Endometrium (tissue), 2 donors: ENCODE results near the gene WASHC2C.
"Not testable (repeated sequence)": the region's sequence is repeated elsewhere in the genome, so short reads cannot be mapped to it uniquely, and the experiment has no call there.

Source experiments
- FAIRE-seq: peaks from 2 replicates; lab custom pipeline; 2012; peaks lifted over from hg19 to GRCh38; lab: Jason Lieb, UNC
- donor health status: control.
- donor health status: control.

WASHC2C gene, protein sequence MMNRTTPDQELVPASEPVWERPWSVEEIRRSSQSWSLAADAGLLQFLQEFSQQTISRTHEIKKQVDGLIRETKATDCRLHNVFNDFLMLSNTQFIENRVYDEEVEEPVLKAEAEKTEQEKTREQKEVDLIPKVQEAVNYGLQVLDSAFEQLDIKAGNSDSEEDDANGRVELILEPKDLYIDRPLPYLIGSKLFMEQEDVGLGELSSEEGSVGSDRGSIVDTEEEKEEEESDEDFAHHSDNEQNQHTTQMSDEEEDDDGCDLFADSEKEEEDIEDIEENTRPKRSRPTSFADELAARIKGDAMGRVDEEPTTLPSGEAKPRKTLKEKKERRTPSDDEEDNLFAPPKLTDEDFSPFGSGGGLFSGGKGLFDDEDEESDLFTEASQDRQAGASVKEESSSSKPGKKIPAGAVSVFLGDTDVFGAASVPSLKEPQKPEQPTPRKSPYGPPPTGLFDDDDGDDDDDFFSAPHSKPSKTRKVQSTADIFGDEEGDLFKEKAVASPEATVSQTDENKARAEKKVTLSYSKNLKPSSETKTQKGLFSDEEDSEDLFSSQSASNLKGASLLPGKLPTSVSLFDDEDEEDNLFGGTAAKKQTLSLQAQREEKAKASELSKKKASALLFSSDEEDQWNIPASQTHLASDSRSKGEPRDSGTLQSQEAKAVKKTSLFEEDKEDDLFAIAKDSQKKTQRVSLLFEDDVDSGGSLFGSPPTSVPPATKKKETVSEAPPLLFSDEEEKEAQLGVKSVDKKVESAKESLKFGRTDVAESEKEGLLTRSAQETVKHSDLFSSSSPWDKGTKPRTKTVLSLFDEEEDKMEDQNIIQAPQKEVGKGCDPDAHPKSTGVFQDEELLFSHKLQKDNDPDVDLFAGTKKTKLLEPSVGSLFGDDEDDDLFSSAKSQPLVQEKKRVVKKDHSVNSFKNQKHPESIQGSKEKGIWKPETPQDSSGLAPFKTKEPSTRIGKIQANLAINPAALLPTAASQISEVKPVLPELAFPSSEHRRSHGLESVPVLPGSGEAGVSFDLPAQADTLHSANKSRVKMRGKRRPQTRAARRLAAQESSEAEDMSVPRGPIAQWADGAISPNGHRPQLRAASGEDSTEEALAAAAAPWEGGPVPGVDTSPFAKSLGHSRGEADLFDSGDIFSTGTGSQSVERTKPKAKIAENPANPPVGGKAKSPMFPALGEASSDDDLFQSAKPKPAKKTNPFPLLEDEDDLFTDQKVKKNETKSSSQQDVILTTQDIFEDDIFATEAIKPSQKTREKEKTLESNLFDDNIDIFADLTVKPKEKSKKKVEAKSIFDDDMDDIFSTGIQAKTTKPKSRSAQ (N-terminal part only)

DNA sequence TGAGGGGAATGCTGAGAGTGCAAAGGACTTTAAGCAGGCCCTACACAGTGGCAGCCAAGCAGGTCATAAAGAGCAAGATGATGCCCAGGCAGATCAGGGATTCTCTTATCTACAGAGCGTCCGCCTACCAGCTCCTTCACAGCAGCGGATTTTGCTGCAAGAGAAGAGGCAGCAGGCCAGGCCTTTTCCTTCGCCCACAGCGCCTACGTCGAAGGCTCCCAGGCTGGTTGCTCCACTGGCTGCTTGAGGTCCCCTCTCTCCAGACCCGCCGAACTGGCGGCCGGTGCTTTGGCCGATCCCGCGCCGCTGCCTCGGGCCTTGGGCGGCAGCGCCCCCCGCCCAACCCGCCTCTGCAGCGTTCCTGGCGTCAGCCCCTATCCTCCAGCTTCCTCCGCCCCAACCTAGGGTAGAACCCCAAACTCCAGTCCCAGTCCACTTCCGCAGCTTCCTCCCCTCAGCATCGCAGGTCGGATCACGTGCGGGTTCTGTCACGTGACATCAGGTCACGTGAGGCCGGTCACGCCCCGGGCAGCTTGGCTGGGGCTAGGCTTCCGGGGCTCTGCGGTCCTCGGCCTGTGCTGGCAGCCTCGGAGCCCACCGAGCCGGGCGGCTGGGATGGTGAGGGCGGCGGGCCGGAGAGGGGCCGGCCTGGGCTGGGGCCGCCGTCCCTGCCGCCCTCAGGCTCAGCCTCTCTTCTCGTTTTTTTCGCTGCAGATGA, at the start of gene WASHC2C:
Gene WASHC2C, plus strand, starts transcription at position 564 of the 718 bp plus-strand sequence. Its CDS starts 52 bp downstream, at position 616.
- not testable (repeated sequence) for FAIRE-seq

DNA sequence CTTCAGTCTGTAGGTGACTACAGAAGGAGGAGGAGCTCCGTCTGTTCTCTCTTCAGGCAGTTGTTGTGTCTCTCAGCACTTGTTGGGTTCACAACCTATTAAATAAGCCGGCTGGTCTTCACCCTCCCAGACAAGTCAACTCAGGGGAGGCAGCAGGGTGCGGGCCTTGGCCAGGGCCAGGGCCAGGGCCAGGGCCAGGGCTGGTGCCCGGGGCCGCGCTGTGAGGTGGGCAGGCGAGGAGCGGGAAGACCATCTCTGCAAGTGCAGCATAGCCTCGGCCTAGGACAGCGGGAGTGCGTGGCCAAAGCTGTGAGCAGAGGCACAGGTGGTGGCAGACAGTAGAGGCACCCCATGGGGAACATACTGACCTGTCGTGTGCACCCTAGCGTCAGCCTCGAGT, 48.6 kb upstream of the WASHC2C start:
- not testable (repeated sequence) for FAIRE-seq

DNA sequence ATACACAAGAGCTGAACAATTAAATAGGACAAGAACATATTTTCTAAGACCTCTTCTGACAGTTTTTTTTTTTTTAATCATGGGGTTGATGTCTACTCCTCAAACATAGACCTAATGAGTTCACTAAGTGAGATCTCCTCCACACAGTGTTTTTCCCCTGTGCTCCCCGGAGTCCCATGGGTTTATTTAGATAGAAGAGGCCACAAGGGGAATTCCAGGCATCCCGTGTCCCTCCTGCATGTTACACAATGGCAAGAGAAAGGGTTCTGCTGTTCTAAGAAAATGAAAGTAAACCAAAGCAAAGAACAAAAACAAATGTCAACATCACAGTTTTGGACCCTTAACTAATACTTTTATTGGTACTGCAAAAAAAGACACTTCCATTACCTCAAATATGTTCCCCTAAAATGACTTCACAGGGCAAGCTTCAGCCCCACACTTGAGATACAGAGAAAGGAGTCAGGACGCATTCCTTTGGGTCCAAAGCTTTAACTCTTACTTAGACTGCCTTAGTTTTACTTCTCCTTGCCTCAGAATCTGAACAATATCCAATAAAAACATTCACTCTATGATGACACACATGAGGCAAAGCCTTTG, 16.8 kb upstream of the WASHC2C start:
- not testable (repeated sequence) for FAIRE-seq

DNA sequence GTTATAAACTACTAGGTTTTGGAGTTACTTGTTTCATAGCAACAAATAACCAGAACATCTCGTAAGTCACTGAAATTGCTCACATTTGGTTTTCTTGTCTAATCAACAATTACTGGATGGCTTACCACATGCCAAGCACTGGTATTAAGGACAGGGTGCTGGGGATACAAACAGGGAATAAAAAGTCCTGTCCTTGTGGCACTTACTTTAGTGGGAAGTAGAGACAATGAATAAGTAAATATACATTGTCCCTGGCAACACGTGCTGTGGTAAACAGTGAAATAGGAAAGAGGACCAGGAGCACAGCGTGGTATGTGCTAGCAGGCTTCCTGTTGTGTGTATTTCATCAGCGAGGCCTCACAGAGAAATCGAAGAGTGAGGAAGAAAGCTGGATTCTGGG, 15.8 kb upstream of the WASHC2C start:
- FAIRE-seq = not testable (repeated sequence)

DNA sequence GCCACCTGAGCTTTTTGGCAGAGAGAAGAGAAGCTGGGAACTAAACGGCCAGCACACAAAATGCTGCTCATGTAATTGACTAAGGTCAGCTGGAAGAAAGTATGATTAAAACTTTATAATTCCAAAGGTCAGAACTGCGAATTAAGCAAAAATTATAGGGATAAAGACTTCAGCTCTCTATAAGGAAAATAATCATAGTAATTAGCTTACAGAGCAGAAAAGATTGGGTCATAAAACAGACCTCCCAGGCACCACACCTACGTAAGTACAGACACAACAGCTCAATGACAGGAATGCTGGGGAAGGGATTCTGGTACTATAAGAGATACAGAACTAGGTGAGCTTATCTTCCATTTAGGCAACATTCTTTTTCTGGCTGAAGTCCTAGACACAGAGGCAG, 10.0 kb upstream of the WASHC2C start:
- not testable (repeated sequence) for FAIRE-seq

DNA sequence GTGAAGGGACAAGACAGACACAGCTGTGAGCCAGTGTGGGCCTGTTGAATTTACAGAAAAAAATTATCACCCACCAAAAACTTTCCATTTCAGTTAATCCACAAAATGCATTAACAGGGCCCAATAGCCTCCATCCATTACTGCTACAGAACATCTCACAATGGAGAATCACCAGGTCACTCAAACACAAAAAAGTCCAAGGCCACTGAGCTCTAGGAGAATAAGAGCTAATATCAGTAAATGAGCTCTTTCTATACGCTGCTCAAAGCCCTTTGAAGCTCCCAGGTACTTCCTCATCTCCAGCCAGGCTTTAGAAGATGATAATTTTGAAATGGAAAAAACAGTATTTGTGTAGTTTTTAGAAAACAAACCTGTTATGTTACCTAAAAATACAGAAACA, 9.4 kb upstream of the WASHC2C start:
- FAIRE-seq = not testable (repeated sequence)

DNA sequence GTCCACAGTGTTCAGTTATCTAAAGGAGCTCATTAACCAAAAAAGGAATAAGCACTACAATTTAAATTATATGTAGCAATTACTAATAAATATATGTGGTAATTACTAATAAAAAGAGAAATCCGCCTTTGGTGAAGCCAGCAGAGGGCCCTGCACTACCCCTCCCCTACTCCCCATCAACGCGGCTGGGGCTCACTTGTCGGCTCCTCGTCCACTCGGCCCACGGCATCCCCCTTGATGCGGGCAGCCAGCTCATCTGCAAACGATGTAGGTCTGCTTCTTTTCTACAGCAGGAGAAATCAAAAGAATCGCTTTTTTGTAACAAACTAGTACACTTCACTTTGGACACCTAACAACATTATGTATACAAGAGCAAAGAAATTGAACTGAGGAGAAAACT, 5.6 kb upstream of the WASHC2C start:
- FAIRE-seq = not testable (repeated sequence)

DNA sequence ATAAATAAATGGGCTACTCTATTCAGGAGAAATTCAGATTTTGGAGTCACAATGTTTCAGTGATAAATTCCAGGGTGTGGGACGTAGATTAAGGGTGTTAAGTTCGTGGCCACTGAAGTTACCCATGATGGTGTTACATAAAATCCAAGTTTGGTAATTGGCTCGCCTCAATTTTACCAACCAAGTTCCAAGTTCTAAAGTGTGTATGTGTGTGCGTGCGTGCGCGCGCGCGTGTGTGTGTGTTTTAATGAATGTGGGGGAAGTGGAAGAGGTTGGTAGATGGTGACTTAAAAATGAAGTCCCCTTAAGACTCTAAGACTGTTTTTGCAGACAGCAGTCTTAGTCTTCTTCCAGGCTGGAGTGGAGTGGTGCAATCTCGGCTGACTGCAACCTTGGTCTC, 3.2 kb upstream of the WASHC2C start:
- FAIRE-seq = not testable (repeated sequence)

DNA sequence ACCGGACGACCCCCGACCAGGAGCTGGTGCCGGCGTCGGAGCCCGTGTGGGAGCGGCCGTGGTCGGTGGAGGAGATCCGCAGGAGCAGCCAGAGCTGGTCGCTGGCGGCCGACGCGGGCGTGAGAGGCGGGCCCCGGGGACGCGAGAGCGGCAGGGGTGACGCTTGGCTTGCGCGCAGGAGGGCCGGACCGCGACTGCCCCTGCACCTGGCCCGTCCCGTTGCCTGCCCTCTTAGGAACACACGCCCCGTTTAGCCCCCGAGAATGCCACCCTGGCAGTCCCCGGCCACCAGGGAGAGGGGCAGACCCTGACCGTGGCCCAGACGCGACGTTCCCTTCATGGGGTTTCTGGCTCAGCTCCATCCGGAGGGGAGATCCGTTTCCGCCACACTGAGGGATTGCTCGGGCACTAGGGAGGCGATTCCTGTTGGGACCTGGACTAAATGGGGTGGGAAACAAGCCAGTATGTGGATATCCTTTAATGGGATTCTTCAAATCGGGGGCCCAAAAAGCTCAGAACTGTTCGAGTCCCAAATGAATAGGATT, 427 bp downstream of the WASHC2C start:
- not testable (repeated sequence) for FAIRE-seq

DNA sequence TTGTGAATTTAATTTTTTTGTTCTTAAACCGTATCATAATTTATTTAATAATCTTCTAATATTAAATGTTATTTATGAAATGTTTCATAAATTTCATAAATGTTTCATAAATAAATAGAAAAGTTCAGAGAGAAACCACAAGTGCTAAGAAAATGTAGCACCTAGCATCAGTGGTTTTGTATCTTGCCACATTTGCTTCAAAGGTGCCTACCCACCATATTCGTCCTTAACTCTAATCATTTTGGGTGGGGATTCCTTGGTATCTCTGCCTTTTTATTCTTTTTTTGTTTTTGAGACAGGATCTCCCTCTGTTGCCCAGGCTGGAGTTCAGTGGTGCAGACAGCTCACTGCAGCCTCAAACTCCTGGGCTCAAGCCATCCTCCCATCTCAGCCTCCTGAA, 7.4 kb downstream of the WASHC2C start:
- FAIRE-seq = not testable (repeated sequence)

DNA sequence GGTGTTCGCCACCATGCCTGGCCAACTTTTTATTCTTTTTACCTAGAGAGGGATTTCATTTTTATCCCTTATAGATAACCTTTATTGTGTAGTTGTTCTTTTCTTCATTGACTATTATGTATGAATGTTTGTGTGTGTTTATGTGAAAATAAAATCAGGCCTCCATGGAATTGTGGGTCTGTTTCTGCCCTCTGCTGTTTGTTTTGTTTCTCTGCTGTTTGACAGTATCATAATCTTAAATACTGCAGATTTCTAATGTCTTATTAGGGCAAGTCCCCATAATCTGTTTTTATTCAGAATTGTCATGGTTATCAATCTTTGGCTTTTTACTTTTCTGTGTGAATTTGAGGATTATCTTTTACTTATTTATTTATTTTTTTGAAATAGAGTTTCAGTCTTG, 7.8 kb downstream of the WASHC2C start:
- peak; percentile 37 for FAIRE-seq

DNA sequence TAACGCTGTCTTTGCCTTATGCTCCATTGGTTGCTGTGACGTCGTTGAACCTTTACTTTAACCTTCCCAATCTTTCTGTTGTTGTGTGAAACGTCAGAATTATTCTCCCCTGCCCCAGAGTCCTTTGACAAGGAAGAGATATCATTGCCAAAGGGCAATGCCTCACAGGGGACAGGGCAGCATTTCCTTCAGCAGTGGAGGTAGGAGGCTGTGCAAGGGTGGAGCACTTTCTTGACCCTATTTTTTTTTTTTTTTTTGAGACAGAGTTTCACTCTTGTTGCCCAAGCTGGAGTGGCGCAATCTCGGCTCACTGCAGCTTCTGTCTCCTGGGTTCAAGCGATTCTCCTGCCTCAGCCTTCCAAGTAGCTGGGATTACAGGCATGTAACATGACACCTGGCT, 14.5 kb downstream of the WASHC2C start:
- FAIRE-seq = not testable (repeated sequence)

DNA sequence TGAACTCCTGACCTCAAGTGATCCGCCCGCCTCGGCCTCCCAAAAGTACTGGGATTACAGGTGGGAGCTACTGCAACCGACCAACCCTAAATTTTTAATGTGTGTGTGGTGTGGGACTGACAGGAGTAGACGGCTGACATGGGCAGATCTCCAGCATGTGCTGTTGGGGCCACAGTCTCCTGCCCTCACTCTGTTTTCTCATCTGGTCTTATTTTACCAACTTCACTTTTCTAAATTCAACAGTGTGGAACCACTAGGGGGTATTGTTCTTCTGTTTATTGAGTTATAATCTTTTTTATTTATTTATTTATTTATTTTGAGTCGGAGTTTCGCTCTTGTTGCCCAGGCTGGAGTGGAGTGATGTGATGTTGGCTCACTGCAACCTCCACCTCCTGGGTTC, 14.9 kb downstream of the WASHC2C start:
- FAIRE-seq = not testable (repeated sequence)

DNA sequence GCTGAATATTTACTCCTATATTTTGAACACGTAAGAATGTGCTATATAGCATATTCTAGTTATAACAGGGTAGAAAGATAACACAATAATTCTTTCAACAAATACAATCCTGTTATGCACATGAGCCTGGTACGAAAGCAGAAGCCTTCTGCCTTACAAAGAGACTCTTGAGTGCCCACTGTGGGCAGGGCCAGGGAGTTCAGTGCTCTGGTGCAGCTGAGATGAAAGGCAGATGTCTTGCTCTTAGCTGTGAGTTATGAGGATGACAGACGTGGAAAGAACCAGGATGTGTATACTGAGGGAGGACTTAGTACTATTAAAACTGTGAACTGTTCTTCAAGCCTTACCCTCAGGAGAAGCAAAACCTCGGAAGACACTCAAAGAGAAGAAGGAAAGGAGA, 24.1 kb downstream of the WASHC2C start:
- not testable (repeated sequence) for FAIRE-seq

DNA sequence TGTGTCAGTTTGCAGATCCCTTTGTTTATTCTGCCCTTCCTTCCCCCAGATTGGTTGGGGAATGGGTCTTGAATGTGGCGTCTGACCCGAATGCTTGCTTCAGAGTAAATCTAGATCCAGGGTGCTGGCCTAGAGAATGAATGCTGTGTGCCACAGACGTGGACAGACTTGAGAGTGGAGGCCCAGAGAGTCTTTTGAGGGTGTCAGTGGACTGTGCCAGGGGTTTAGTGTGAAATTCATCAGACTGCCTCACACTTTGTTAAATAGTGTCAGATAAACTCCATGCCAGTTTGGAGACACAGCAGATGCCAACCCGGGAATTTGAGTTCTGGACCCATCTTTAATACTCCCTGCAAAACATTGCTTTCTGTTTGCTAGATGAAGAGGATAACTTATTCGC, 25.1 kb downstream of the WASHC2C start:
- FAIRE-seq = not testable (repeated sequence)

DNA sequence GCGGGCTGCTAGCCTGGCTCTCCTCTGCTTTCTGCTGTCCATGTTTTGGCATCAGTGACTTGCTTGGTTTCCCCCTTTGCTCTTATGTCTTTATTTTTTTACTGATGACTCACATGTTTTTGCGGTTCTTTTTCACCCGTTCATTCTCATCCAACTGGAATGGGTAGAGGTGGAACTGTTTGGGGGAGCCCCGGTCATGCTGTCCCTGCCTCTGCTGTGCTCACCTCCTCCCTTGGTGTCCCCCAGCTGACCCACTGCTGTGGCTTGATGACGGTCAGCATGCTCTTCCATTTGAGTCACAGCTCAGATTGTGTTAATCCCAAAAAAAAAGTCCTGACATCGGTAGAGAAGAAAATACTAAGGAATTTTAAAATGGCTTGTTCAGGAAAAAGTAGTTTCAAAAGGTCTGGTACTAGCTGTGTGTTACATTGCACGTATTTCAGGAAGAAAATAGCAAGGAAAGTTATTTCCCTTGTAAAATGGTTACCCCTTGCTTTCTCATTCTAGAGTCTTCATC, 27.0 kb downstream of the WASHC2C start:
- FAIRE-seq = not testable (repeated sequence)

DNA sequence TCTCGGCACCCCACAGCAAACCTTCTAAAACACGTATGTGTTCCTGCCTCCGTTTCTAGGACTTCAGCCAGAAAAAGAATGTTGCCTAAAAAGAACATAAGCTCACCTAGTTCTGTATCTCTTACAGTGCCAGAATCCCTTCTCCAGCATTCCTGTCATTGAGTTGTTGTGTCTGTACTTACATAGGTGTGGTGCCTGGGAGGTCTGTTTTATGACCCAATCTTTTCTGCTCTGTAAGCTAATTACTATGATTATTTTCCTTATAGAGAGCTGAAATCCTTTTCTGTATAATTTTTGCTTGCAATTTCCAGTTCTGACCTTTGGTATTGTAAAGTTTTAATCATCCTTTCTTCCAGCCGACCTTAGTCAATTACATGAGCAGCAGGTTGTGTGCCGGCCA, 28.0 kb downstream of the WASHC2C start:
- FAIRE-seq = not testable (repeated sequence)

DNA sequence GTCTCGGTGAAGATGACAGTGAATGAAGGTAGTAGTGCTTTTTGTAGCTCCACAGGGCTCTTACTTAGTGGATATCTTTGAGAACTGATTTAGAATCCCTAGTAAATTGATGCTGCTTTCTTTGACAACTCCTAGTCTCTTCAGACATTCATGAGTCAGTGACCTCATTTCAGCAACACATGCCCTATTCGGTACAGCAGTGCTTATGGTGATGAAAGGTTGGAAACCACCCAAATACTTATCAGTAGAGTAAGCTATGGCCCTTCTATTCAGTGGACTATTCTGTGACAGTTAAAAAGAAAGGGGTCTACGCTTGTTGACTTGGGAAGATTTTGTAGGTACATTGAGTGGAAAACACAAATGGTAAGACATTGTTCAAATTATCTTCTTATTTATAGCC, 29.0 kb downstream of the WASHC2C start:
- not testable (repeated sequence) for FAIRE-seq

DNA sequence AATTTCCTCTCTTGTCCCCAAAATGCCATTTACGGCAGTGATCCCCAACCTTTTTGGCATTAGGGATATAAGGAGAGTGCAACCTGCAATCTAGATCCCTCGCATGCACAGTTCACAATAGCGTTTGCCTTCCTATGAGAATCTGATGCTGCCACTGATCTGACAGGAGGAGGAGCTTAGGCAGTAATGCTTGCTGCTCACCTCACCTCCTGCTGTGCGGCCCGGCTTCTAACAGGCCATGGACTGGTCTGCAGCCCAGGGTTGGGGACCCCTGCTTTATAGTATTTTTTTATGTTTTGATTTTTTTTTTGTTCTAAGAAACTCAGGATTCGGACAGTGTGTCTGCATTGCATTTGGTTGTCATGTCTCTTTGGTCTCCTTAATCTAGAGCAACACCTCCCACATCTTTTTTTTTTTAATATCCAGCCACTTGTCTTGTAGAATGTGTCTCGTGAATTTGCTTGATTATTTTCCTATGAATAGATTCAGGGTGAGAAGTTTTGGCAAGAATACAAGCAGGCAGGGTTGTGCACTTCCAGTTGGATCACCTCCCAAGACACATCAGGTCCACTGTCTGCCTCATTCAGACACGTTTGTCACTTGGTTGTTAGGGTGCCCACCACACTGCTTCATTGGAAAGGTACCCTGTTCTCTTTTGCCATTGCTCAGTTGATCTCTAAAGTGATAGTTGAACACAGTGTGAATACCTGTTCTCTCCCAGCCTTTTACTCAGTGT, 30.8 kb downstream of the WASHC2C start:
- FAIRE-seq = not testable (repeated sequence)

DNA sequence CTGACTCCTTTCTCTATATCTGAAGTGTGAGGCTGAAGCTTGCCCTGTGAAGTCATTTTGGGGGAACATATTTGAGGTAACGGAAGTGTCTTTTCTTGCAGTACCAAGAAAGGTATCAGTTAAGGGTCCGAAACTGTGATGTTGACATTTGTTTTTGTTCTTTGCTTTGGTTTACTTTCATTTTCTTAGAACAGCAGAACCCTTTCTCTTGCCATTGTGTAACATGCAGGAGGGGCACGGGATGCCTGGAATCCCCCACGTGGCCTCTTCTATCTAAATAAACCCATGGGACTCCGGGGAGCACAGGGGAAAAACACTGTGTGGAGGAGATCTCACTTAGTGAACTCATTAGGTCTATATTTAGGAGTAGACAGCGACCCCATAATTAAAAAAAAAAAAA, 34.6 kb downstream of the WASHC2C start:
- FAIRE-seq = not testable (repeated sequence)
